SK-N-SH treated with all-trans-retinoic acid at 6 μM for 48 hours (cell line): ENCODE data around the gene PPFIA1.

Source experiments
- CSDC2 ChIP-seq: fragments of 250-450 bp; sonication (Bioruptor Pico); IDR thresholded peaks from 2 replicates; pipeline ENCODE4 v1.5.0; 2020; ENCODE audit warnings: mild to moderate bottlenecking, moderate library complexity
- GLIS3 ChIP-seq: fragments of 250-450 bp; sonication (Bioruptor Pico); IDR thresholded peaks from 2 replicates; pipeline ENCODE4 v1.5.0; 2020; ENCODE audit warnings: mild to moderate bottlenecking, moderate library complexity
- OSR1 ChIP-seq: fragments of 250-450 bp; sonication (Bioruptor Pico); IDR thresholded peaks from 2 replicates; pipeline ENCODE4 v1.8.0; 2022; ENCODE audit warnings: moderate library complexity, mild to moderate bottlenecking, inconsistent platforms
- TSHZ2 ChIP-seq: fragments of 250-450 bp; sonication (Bioruptor Pico); IDR thresholded peaks from 2 replicates; pipeline ENCODE4 v1.5.0; 2020; ENCODE audit warnings: mild to moderate bottlenecking, moderate library complexity
- ZC3H10 ChIP-seq: fragments of 250-450 bp; sonication (Bioruptor Pico); IDR thresholded peaks from 2 replicates; pipeline ENCODE4 v1.5.1; 2021; ENCODE audit warnings: mild to moderate bottlenecking, moderate library complexity
- ZNF70 ChIP-seq: fragments of 450-650 bp; formaldehyde crosslinking; IDR thresholded peaks from 2 replicates; pipeline ENCODE4 v1.5.0; 2020; ENCODE audit warnings: mild to moderate bottlenecking, moderate library complexity
- ZNF8 ChIP-seq: fragments of 450-650 bp; formaldehyde crosslinking; IDR thresholded peaks from 2 replicates; pipeline ENCODE4 v1.5.0; 2020; ENCODE audit warnings: mild to moderate bottlenecking, moderate library complexity

- TF ChIP-seq ZC3H10 (CRISPR knock-in tag) (no peak), GLIS3 (CRISPR knock-in tag) (no peak), TSHZ2 (CRISPR knock-in tag) (no peak), CSDC2 (CRISPR knock-in tag) (no peak), ZNF8 (CRISPR knock-in tag) (no peak), OSR1 (CRISPR knock-in tag) (no peak), ZNF70 (CRISPR knock-in tag) (no peak)
Observed at GRCh38 chr11:70270104-70270876, at the start of gene PPFIA1.
